IMR-90 (cell line): ENCODE data around the gene FAM149A. TPM values are rescaled to one million over a fixed set of nuclear protein-coding genes. Genes with fewer than 3 reads are reported as not detected.
A peak's percentile ranks its signal among the peaks of the same experiment; 100 is the strongest.

Source experiments
- ATAC-seq: fragments of 200-7000 bp; cut with Tn5 transposase; 2 replicates; pipeline ENCODE4 v1.9.1; 2020; ENCODE audit warnings: low read depth, mild to moderate bottlenecking, moderate library complexity
- BruUV-seq: library from RNA; stranded (reverse); fragments of 400-500 nt; replicated peaks from 2 replicates; lab custom pipeline; 2021; lab: Mats Ljungman, UMichigan
- CTCF ChIA-PET: fragments of 300-600 bp; formaldehyde crosslinking; extraction: SDS; loops from one replicate; lab custom pipeline; 2021; ENCODE audit warnings: antibody characterized with exemption; lab: Yijun Ruan, JAX
- POLR2A ChIA-PET: fragments of 300-600 bp; sonication (Branson Sonifier 250); formaldehyde crosslinking; loops from one replicate; lab custom pipeline; 2022; ENCODE audit warnings: antibody characterized with exemption; ENCODE audit not compliant: unreplicated experiment; lab: Charles Lee
- DNase-seq: peaks from one replicate; pipeline ENCODE4 v3.0.0; 2013
- H2AFZ ChIP-seq: replicated peaks from 2 replicates; pipeline ENCODE3; 2013; ENCODE audit warnings: low read length, mild to moderate bottlenecking; ENCODE audit not compliant: poor library complexity
- H2AK5ac ChIP-seq: 2 replicates; pipeline ENCODE4 v1.6.1; 2013; ENCODE audit warnings: low read depth, low read length, inconsistent platforms
- H2AK9ac ChIP-seq: replicated peaks from 2 replicates; pipeline ENCODE3; 2013; ENCODE audit warnings: mild to moderate bottlenecking, low read depth, low read length, moderate library complexity; ENCODE audit not compliant: poor library complexity
- H2BK120ac ChIP-seq: 2 replicates; pipeline ENCODE4 v1.6.1; 2013; ENCODE audit warnings: low read depth, low read length, inconsistent platforms
- H2BK15ac ChIP-seq: 3 replicates; pipeline ENCODE4 v1.6.1; 2013; ENCODE audit warnings: low read depth, low read length, inconsistent platforms
- H2BK20ac ChIP-seq: 2 replicates; pipeline ENCODE4 v1.6.1; 2013; ENCODE audit warnings: low read depth, mild to moderate bottlenecking, inconsistent platforms, low read length, moderate library complexity
- H2BK5ac ChIP-seq: 2 replicates; pipeline ENCODE4 v1.6.1; 2013; ENCODE audit warnings: mild to moderate bottlenecking, low read depth, low read length, inconsistent platforms; ENCODE audit not compliant: poor library complexity, severe bottlenecking
- H3K14ac ChIP-seq: replicated peaks from 2 replicates; pipeline ENCODE4 v1.6.1; 2013; ENCODE audit warnings: low read depth, low read length, inconsistent platforms
- H3K18ac ChIP-seq: 2 replicates; pipeline ENCODE4 v1.6.1; 2013; ENCODE audit warnings: low read depth, low read length, control low read depth
- H3K23ac ChIP-seq: 2 replicates; pipeline ENCODE4 v1.6.1; 2013; ENCODE audit warnings: low read depth, low read length, inconsistent platforms
- H3K27ac ChIP-seq: 2 replicates; pipeline ENCODE4 v1.5.1; 2013; ENCODE audit warnings: mild to moderate bottlenecking, control low read depth, low read length; ENCODE audit not compliant: insufficient read depth
- H3K27me3 ChIP-seq: 2 replicates; pipeline ENCODE4 v1.6.1; 2013; ENCODE audit warnings: low read length; ENCODE audit not compliant: control insufficient read depth, insufficient read depth
- H3K36me3 ChIP-seq: 2 replicates; pipeline ENCODE4 v1.6.1; 2013; ENCODE audit warnings: low read length, mixed read lengths; ENCODE audit not compliant: control insufficient read depth, insufficient read depth
- H3K4ac ChIP-seq: 2 replicates; pipeline ENCODE4 v1.6.1; 2013; ENCODE audit warnings: low read depth, low read length, inconsistent platforms
- H3K4me1 ChIP-seq: 2 replicates; pipeline ENCODE4 v1.6.1; 2013; ENCODE audit warnings: low read length, mixed read lengths; ENCODE audit not compliant: control insufficient read depth, insufficient read depth
- H3K4me2 ChIP-seq: 2 replicates; pipeline ENCODE4 v1.6.1; 2013; ENCODE audit warnings: low read depth, mild to moderate bottlenecking, control low read depth, low read length, moderate library complexity
- H3K4me3 ChIP-seq: 2 replicates; pipeline ENCODE4 v1.5.1; 2013; ENCODE audit warnings: low read depth, mild to moderate bottlenecking, control low read depth, low read length, moderate library complexity; ENCODE audit not compliant: insufficient read depth
- H3K56ac ChIP-seq: 2 replicates; pipeline ENCODE4 v1.6.1; 2013; ENCODE audit warnings: low read length, inconsistent platforms; ENCODE audit not compliant: insufficient read depth; ENCODE audit errors: extremely low read depth
- H3K79me1 ChIP-seq, 2 experiments: 2 replicates each; pipeline ENCODE4 v1.6.1; 2013; ENCODE audit warnings: low read length in 2 of 2, inconsistent platforms in 1 of 2, low read depth in 1 of 2
- H3K9ac ChIP-seq: 2 replicates; pipeline ENCODE4 v1.6.1; 2013; ENCODE audit warnings: low read depth, low read length, control low read depth
- H3K9me1 ChIP-seq: 2 replicates; pipeline ENCODE4 v1.6.1; 2013; ENCODE audit warnings: low read length, inconsistent platforms; ENCODE audit not compliant: insufficient read depth
- H3K9me3 ChIP-seq: 2 replicates; pipeline ENCODE4 v1.6.1; 2013; ENCODE audit warnings: low read length; ENCODE audit not compliant: control insufficient read depth, insufficient read depth
- H4K20me1 ChIP-seq: 2 replicates; pipeline ENCODE4 v1.6.1; 2013; ENCODE audit warnings: low read length, inconsistent platforms; ENCODE audit not compliant: insufficient read depth
- H4K5ac ChIP-seq: 2 replicates; pipeline ENCODE4 v1.6.1; 2013; ENCODE audit warnings: mild to moderate bottlenecking, low read depth, low read length, control low read depth
- H4K8ac ChIP-seq, 2 experiments: 2 replicates each; pipeline ENCODE4 v1.6.1; 2013; ENCODE audit warnings: low read depth in 2 of 2, low read length in 2 of 2, control low read depth in 1 of 2, inconsistent platforms in 1 of 2
- H4K91ac ChIP-seq: 2 replicates; pipeline ENCODE4 v1.6.1; 2013; ENCODE audit warnings: low read depth, low read length, inconsistent platforms; ENCODE audit not compliant: insufficient read depth
- CHD1 ChIP-seq: IDR thresholded peaks from 2 replicates; pipeline ENCODE4 v1.6.1; 2012; ENCODE audit warnings: low read depth, low read length, improper control_type of control experiment
- FOS ChIP-seq: fragments of 150-350 bp; IDR thresholded peaks from 2 replicates; pipeline ENCODE4 v1.6.1; 2016; ENCODE audit warnings: low read depth, low read length
- USF2 ChIP-seq: fragments of 150-350 bp; IDR thresholded peaks from 2 replicates; pipeline ENCODE4 v1.6.1; 2017; ENCODE audit warnings: mild to moderate bottlenecking, antibody characterized with exemption, low read length, low read depth
- WGBS, 2 experiments: methylation state at CpG; one replicate each; pipeline versions ENCODE4 v1.1.5 to v1.1.7; 2013; ENCODE audit warnings: missing lambda C conversion rate in 2 of 2; ENCODE audit not compliant: insufficient read length in 1 of 2; ENCODE audit errors: extremely low coverage in 2 of 2; 5-methylcytosine and 5-hydroxymethylcytosine counted together
- dilution Hi-C: fragments of 300-500 bp; cut with HindIII; formaldehyde crosslinking; loops from one replicate; pipeline ENCODE4 v1.14.3; 2018; ENCODE audit warnings: low sequenced_read_pairs; ENCODE audit not compliant: unreplicated experiment
- in situ Hi-C: fragments of 300-500 bp; cut with MboI; formaldehyde crosslinking; loops from 3 replicates; pipeline ENCODE4 v1.14.3; 2019; ENCODE audit warnings: low sequenced_read_pairs, inconsistent platforms, mixed read lengths
- intact Hi-C: fragments of 100-400 bp; cut with micrococcal nuclease; formaldehyde crosslinking; loops from 2 replicates; pipeline ENCODE4 v1.10.0; 2022
- polyA plus RNA-seq, 3 experiments: library from polyadenylated mRNA; depleted of rRNA; stranded (reverse); fragments of >200 nt; gene quantifications; 2 replicates each; pipeline ENCODE4 v1.2.3, GENCODE V29; 2012; ENCODE audit warnings: low replicate concordance in 1 of 3
- total RNA-seq: library from RNA; depleted of rRNA; stranded (reverse); fragments of >200 nt; gene quantifications from 2 replicates; pipeline ENCODE4 v1.2.3, GENCODE V29; 2012

FAM149A gene
- total and polyA plus RNA-seq, 2 of the 4 experiments (the other 2 are of a cell fraction): 0.54 to 0.70 TPM

- TF ChIP-seq FOS (no peak), CHD1 (no peak), USF2 (no peak)
- Histone ChIP-seq H3K27me3 (no peaks in the 10 kb centered on the region), H3K9me3 (no peaks in the 10 kb centered on the region), H3K36me3 (no peaks in the 10 kb centered on the region), H3K79me1 (no peaks in the 10 kb centered on the region), H4K91ac (no peak overlapping the region), H3K23ac (no peak overlapping the region), H3K9me1 (no peaks in the 10 kb centered on the region), H2BK15ac (no peak overlapping the region), H4K20me1 (no peaks in the 10 kb centered on the region), H3K56ac (no peak overlapping the region), H3K9ac (no peak overlapping the region), H4K8ac (no peak overlapping the region), H3K27ac (no peak overlapping the region), H2AFZ (no peak overlapping the region), H3K18ac (no peak overlapping the region), H3K14ac (no peak overlapping the region), H2AK5ac (no peak overlapping the region), H2AK9ac (no peak overlapping the region), H4K5ac (no peak overlapping the region), H3K4ac (no peak overlapping the region), H3K4me2 (no peak overlapping the region), H3K4me3 (no peak overlapping the region), H2BK5ac (no peak overlapping the region), H2BK20ac (no peak overlapping the region), H2BK120ac (no peak overlapping the region), H3K4me1 (no peaks in the 10 kb centered on the region)
- intact Hi-C loops: no loop called here
- dilution Hi-C loops: no loop called here
- ChIA-PET CTCF (interaction anchor here (0.5 kb wide), 2 partner anchors 390 to 440 kb away, joined by 3 read pairs; no protein-coding TSS in a partner anchor), POLR2A (no interaction called here)
- in situ Hi-C loops: no loop called here
- ATAC-seq (peak; percentile 49; the same call in 1 of the 2 replicates), DNase-seq (no peak)
- BruUV-seq: no TSS peak
- WGBS, 2 experiments: 40% methylated on average over 1 of the region's 4 CpGs; no CpG with 5 or more reads in 1 of the 2 experiments
Observed at GRCh38 chr4:186082221-186082620, 22.3 kb upstream of the FAM149A start.
